GM19099 (cell line): ENCODE measurements around the gene H1-8.

ENCODE experiments used
- POLR2A ChIP-seq: IDR thresholded peaks from 3 replicates; pipeline ENCODE4 v1.6.1; 2011; ENCODE audit warnings: low read depth; ENCODE audit not compliant: insufficient read length; ENCODE audit errors: extremely low read depth

H1-8 gene

GRCh38 chr3:129587566-129588210 lies 44.7 kb downstream of the H1-8 start:
- TF ChIP-seq POLR2A, result no peak

DNA sequence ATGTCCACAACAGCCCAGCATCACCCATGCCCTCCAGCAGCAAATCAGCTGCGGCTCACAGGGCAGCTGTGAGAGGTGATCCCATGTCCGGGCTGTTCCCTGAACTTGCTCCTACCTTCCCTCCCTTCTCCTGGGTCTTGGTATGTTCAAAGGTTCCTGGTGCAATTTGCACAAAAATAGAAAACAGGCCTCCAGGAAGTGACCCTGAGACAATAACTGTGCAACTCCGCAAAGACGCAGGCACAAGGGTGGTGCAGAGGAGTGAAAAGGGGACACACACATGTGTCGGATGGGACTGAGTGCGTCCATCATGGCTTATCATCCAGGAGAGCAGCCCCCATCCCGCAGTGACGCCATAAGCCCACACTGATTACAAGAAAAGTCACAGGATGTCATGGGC lies 47.2 kb downstream of the H1-8 start:
- TF ChIP-seq POLR2A, result no peak

GRCh38 chr3:129591932-129592331 lies 49.0 kb downstream of the H1-8 start:
- no peak for TF ChIP-seq POLR2A

GRCh38 chr3:129592381-129593131 lies 49.6 kb downstream of the H1-8 start:
- no peak for TF ChIP-seq POLR2A

DNA sequence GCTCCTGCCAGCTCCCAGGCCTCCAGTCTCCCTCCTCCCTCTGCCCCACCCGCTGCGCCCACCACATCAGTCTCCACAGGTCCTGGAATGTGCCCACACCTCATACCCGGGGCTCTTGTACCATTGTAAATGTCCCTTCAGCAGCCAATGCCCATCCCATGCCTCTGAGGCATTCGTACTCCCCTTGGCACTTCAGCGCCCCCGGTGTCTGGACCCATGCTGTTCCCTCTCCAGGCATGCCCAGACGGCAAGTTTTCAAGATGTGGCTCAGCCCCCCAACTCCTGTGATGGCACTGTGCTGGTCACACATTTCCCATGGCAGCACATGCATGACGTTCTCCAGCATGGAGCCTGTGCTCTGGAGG lies 50.2 kb downstream of the H1-8 start:
- no peak for TF ChIP-seq POLR2A

GRCh38 chr3:129593595-129594339 lies 50.8 kb downstream of the H1-8 start:
- TF ChIP-seq POLR2A, result no peak

DNA sequence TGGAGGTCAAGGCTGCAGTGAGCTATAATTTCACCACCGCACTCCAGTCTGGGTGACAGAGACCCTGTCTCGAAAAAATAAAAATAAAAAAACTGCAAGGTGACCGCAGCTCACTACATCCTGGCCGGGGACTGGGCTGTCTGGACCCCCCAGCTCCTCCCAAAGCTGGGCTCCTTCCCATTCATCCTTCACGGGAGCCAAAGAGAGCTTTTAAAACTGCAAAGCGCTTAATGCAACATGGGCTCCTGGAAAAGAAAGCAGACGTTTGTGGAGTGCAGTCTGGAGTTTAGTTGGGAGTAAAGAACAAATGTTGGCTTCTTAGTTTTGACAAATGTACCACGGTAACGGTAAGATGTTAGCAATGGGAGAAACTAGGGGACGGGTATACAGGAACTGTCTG lies 51.4 kb downstream of the H1-8 start:
- no peak for TF ChIP-seq POLR2A

DNA sequence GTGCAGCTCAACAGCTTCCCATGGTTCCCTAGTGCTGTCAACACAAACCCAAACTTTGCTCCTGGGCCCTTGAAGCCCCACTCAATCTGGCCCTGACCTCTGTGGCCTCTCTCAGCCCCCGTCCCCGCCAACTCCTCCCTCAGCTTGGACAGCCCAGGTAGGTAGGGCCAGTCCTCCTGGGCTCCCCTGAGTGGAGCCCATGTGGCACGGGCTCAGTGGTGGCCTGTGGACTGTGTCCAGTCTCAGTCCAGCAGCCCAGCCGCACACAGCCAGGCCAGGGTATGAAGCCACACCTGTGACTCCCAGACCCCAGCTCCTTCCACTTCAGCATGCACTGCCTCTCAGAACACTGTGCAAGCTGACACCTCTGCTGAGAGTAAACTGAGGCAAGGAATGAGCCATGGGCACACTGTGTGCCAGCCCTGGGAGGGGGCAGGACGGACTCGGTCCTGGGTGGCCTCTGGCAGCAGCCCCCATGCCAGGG lies 52.0 kb downstream of the H1-8 start:
- no peak for TF ChIP-seq POLR2A

DNA sequence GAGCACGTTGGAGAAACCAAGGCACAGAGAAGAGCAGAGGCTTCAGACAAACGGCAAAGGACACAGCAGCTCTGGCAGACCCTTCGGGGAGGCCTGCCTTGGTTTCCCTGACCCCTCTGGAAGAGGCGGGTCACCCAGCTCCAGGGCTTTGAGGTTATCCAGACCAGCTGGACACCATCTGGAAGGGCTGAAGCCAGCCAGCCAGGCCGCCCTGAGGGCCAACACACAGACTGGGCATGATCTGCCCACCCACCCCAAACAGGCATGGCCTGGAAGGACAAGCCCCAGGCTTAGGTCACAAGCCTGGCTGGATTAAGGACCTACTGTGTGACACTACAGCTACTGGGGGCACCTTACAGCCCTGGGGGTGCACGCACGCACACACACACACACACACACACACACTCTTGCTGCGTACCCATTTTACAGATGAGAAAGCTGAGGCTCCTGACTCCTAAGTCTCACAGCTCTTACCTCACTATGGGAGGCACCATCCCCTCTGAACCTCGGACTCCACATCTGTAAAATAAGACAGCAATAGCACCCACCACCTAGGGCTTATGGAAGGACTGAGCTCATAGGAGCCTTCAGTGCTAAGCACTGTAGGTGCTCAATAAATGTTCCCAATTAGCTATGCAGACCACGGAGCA lies 52.7 kb downstream of the H1-8 start:
- TF ChIP-seq POLR2A, result no peak

- no peak for TF ChIP-seq POLR2A
These were observed 53.5 kb downstream of the H1-8 start for GRCh38 chr3:129596194-129597086.

DNA sequence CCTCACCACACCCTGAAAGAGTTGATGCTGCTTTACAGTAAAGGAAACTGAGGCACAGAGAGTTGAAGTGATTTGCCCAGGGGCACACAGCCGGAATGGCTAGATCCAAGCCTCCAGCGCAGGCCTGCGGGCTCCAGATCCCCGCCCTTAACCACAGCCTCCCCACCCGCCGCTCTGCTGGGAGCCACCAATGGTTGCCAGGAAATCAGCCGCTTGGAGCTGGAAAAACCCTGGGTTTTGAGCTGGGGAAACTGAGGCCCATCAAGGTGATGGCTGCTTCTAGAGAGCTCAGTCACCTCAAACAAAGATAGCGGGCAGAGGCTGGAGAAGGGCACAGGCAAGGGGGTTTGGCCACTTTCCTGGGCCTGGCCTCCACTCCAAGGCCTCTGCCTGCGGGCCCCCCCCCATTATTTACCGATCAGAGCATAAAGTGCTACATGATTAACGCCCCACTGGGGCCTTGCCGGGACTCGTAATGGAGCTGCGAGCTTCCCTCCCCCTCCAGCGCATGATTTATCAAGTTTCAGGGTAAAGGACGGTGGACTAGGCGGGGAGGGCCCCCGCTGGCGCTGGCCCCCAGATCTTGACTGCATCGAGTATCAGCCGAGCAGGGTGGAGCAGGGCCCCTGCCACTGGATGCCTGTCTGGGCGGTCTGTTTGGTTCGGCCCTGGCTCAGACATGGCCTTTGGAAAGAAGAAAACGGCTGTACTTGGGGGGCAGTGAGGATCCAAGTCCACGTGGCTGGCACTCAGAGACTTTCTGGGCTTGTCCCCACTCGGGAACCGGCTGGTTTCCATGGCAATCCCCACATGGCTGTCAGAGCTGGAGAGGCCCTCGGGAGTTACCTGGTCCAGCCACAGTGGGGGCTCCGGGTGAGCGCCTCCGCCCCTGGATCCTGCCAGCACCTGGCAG lies 54.4 kb downstream of the H1-8 start:
- TF ChIP-seq POLR2A, result no peak

DNA sequence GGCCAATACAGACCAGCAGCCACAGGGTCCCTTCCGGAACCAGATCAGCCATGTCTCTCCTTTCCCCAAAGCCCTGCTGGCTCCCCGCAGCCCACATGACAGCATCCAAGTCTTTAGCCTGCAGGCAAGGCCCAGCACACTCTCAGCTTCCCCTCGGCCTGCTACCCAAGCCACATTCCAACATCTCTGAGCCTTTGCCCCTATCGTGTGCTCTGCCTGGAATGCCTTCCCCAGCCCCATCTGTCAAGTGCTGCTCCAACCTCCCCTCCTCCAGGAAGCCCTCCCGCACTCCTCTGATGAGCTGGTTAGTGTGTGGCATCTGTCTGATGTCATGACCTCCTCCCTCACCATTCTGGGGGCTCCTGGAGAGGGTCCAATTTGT lies 55.0 kb downstream of the H1-8 start:
- no peak for TF ChIP-seq POLR2A

DNA sequence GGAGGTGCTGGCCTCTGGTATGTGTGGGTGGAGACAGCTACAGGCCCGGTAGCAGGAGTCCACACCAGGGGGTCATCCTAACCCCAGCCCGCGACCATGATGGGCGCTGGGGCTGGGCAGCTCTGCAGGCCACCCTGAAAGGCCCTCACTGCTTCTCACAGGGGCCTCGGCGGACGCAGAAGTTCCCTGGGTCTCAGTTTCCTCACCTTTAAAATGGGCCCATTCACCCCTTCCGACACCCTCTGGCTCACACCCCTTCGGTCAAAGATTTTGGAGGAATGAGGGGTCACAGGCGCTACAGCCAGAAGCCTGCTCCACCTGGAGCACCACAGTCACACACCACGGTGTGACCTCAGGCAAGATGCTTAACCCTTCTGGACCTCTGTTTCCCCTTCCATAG lies 55.5 kb downstream of the H1-8 start:
- TF ChIP-seq POLR2A, result no peak
